ENCODE measurements around the gene FTSJ1.
"Not testable (repeated sequence)": the region's sequence is repeated elsewhere in the genome, so short reads cannot be mapped to it uniquely, and the experiment has no call there.

The FTSJ1 gene

DNA sequence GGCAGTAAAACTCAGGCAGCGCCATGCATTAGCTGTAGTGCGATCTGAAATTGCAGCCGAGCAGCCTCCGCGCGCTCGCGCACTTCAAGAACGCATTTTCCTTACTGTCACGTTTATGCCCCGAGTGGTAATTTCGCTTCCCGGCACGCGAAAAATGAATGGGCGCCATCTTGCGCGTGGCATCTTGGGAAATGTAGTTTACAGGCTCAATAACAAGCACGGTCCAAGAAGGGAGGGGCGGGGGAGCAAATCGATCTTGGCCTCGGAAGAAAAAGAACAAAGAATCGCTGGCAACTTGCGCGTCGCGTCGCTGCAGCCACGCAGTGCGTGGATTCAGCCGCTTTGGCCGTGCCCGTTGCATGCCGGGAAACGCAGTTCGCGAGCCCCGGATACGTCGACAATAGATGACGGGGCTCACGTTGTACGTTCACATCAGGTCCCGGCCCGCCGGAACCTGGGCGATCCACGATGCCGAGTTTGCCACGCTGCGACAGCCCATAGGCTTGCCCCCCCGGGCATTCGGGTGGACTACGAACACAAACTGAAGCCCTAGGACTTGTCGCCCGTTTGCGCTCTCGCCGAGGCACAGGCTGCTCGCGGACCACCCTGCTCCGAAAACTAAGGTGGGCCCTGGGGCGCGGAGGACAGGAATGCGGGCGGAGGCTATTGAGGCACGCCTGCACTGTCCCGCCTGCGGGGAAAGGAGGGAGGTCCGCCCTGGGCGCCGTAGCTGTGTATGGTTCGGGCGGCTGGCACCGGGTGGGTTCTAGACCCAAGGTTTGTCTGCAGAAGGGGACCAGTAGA, at the start of gene FTSJ1:
Gene FTSJ1, plus strand, starts transcription at position 426 of the 804 bp plus-strand sequence. CDS start 1,849 bp downstream, outside the sequence.
- intact Hi-C loops (cut with DNase I) = loop anchor here (10.0 kb wide), 1 partner anchor 119 kb away; the partner anchor contains the start of gene WDR13
- DNase-seq = peak; percentile 85 to 96 (median 92)

GRCh38 chrX:48427027-48427716, 48.8 kb upstream of the FTSJ1 start:
- intact Hi-C loops (cut with DNase I); DNase-seq: not testable (repeated sequence)

GRCh38 chrX:48429606-48430005, 46.4 kb upstream of the FTSJ1 start:
- intact Hi-C loops (cut with DNase I); DNase-seq: not testable (repeated sequence)

GRCh38 chrX:48430166-48430565, 45.8 kb upstream of the FTSJ1 start:
- intact Hi-C loops (cut with DNase I); DNase-seq: not testable (repeated sequence)

DNA sequence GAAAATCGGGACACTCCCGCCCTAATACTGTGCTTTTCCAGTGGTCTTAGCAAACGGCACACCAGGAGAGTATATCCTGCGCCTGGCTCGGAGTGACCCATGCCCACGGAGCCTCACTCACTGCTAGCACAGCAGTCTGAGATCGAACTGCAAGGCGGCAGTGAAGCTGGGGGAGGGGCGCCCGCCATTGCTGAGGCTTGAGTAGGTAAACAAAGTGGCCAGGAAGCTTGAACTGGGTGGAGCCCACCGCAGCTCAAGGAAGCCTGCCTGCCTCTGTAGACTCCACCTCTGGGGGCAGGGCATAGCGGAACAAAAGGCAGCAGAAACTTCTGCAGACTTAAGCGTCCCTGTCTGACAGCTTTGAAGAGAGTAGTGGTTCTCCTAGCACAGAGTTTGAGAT, 42.3 kb upstream of the FTSJ1 start:
- intact Hi-C loops (cut with DNase I); DNase-seq: not testable (repeated sequence)

DNA sequence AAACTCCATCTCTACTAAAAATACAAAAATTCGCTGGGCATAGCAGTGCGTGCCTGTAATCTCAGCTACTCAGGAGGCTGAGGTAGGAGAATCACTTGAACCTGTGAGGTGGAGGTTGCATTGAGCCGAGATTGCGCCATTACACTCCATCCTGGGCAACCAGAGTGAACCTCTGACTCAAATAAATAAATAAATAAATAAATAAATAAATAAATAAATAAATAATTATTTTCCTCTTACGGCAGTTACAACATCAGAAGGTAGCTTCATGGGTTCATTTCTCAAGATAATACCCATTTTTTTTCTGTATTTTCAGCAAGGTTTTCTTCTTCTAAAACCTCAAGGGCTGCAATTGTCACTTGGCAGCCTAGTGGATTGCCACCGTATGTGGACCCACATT, 28.8 kb upstream of the FTSJ1 start:
- intact Hi-C loops (cut with DNase I); DNase-seq: not testable (repeated sequence)

- DNase-seq = no peak
- intact Hi-C loops (cut with DNase I) = no loop called here
Observed at GRCh38 chrX:48450076-48450475, 25.9 kb upstream of the FTSJ1 start.

DNA sequence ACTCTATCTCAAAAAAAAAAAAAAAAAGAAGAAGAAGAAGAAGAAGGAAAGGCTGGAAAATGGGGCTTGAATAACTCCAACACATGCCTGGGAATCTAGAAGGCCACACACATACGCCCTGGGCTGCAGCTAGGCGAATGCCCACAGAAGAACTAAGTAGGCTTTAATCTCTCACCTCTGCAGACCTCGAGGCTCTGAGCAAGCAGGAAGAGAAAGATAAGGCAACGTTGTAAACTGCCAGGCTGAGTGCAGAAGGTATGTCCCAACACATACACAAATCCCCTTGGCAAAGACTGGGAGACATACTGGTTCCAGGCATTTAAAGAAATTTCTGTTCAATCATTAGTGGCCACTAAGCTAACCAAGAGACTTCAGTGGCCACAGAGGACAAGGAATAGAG, 24.3 kb upstream of the FTSJ1 start:
- intact Hi-C loops (cut with DNase I) = no loop called here

DNA sequence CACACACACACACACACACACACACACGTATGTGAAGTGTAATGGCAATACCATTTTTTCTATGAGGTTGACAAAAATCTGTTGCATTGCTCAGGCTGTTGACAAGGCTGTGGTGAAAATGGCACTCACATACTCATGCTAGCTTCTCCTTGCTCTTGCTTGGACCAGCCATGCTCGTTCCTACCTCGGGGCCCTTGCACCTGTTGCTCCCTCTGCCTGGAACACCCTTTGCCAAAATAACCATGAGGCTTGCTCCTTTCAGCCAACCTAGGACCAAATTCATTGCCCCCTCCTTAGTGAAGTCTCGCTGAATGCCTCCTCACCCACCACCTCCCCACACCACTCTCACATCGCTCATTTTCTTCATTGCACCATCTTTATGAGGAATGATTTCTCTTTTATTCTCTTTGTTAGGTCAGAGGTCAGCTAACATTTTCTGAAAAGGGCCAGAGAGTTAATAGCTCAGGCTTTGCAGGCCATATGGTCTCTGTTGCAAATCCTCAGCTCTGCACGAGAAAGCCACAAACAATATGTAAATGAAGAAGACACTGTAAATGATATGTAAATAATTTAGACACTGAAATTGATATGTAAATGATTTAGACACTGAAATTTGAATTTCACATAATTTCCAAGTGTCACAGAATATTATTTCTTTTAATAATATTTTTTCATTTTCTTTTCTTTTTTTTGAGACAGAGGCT, 19.2 kb upstream of the FTSJ1 start:
- intact Hi-C loops (cut with DNase I) = no loop called here
- DNase-seq = peak in 1 of 42 donors; percentile 15

More for the DNA sequence above, 24.3 kb upstream of the FTSJ1 start:
- no peak for DNase-seq

GRCh38 chrX:48458711-48459110, 17.3 kb upstream of the FTSJ1 start:
- peak in 1 of 42 donors; percentile 18 for DNase-seq
- intact Hi-C loops (cut with DNase I) = no loop called here

DNA sequence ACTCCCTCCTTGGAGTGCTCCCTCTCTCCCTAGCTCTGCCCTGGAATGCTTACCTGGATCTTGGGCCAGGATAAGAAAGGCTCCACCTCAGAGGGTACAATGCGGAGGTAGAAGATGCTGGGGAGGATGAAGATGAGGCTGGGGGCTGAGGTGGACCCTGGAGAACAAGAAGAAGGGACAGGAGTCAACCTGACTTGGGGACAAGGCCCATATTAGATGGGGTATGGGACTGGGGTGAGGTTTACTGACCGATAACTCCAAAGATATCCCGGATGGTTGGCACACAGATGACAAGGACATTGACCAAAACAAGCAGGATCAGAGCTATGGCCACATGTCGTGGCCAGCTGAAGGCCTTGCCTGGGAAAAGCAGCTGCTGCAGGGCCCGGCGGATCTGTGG, 16.5 kb upstream of the FTSJ1 start:
- no peak for DNase-seq

GRCh38 chrX:48460031-48460430, 16.0 kb upstream of the FTSJ1 start:
- no peak for DNase-seq
- intact Hi-C loops (cut with DNase I) = no loop called here

More for the DNA sequence above, 16.5 kb upstream of the FTSJ1 start:
- intact Hi-C loops (cut with DNase I) = no loop called here

DNA sequence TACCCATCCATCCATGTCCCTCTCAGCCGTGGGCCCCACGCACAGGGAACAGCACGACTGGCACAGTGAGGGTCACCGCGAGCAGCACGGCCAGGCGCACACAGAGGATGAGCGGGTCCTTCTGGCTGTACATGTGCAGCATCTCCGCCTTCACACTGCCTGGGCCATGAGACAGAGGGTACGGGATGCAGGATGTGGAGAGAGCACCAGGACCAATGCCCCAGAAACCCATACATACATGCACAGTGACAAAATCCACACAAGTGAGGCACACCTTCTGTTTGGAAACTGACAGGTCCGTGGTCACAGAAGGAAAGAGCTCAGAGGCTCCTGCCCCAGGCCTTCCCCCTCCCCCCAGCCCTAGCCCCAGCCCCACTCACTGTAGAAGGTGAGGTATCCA, 15.4 kb upstream of the FTSJ1 start:
- peak in 1 of 42 donors; percentile 30 for DNase-seq
- intact Hi-C loops (cut with DNase I) = no loop called here

GRCh38 chrX:48461830-48462229, 14.2 kb upstream of the FTSJ1 start:
- intact Hi-C loops (cut with DNase I) = no loop called here
- peak in 1 of 42 donors; percentile 28 for DNase-seq

DNA sequence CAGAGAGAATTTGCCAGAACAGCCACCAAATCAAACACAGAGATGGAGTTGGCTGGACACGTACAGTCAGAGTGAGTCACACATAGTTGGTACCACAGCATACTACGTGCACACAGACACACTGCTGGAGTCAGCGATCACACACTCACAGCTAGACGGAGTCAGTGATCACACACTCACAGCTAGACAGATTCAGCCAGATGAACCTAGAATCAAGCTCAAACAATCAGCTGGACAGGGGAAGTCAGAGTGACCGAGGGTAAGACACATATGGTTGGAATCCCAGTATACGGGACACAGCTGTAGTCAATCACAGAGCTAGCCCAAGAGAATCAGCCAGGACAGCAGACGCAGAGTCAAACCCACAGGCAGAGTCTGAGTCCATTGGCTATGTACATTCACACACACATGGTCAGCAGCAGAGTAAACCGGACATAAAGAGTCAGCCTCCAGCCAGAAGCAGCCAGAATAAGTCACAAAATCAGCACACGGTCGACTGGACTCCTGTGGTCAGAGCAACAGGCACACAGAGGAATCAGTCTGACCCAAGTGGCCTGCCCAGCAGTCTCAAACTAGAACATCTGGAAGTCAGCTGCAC, 10.6 kb upstream of the FTSJ1 start:
- DNase-seq = no peak
- intact Hi-C loops (cut with DNase I) = no loop called here

DNA sequence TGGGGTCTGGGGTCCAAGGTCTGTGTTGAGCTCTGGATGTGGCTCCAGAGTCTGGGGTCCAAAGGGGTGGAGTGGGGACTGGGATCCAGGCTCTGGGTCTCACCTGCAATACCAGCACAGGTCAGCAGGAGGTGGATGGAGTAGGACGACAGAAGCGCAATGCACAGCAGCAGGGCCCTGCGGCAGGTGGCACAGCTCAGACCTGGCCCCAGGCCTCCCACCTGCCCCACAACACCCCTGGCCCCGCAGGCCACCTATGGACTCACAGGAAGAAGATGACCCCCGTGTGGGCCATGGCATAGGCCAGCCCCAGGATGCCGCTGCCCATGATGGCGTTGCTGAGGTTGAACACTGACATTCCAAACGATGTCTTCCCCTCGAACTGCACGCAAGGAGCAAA, 9.3 kb upstream of the FTSJ1 start:
- DNase-seq = no peak
- intact Hi-C loops (cut with DNase I) = no loop called here

DNA sequence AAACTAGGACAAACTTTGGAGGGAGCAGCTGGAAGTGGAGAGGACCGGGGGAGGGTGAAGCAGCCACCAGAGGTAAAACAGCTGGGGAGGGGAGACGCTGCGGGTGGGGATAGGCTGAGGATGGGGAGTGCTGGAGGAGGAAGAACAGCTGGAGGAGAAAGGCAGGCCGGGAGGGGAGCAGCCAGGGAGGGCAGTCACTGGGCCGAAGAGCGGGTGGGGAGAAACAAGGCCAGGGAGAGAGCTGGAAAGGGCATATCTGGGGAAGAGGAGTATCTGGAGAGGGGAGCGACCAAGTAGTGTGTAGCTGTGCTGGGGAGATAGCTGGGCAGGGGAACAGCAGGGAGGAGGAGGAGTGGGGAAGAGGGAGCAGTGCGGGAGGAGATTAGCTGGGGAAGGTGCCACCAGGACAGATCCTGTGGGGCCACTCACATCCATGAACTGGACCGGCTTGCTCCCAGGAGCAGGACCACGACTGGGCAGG, 8.7 kb upstream of the FTSJ1 start:
- DNase-seq = no peak
- intact Hi-C loops (cut with DNase I) = no loop called here

DNA sequence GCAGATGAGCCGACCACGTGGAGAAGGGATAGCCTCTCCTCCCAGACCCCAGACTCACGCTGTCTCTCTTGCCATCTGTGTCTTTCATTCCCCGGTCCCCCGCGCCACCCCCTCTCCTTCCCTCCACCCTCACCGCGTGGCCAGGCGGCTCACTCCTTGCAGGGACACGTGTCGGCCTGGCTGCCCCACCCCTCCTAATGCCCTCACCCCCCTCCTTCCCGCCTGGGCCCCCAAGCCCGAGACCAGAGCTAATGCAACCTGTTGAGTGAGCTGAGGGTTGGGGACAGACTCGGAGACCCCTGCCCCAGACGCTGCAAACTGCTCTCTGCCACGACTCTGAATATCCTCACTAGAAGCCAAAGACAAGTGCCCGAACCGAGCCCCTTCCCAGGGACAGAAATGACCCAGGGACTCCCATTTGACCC, 7.7 kb upstream of the FTSJ1 start:
- intact Hi-C loops (cut with DNase I) = no loop called here
- no peak for DNase-seq

Data from head of caudate nucleus (tissue), 42 donors.